Psoas muscle (tissue), 8 donors: ENCODE results near the gene HSBP1L1. TPM values are rescaled to one million over a fixed set of nuclear protein-coding genes. Genes with fewer than 3 reads are reported as not detected.
"Not testable (repeated sequence)": the region's sequence is repeated elsewhere in the genome, so short reads cannot be mapped to it uniquely, and the experiment has no call there.

Experiments
- ATAC-seq, 4 donors: fragments of 200-7000 bp; cut with Tn5 transposase; one replicate each; pipeline ENCODE4 v1.9.1; 2020; ENCODE audit warnings: moderate library complexity in 3 of 4, mild to moderate bottlenecking in 2 of 4
- DNase-seq, 2 donors: peaks; one replicate each; pipeline ENCODE4 v3.0.0-alpha.2; 2020
- H3K27ac ChIP-seq: fragments of 200-600 bp; one replicate; pipeline ENCODE4 v1.8.0; 2022
- H3K27me3 ChIP-seq, 3 donors: fragments of 200-600 bp in 1 of 3; one replicate each; pipeline versions ENCODE4 v1.6.1 to v1.8.0; 2013 to 2022; ENCODE audit warnings: low read length in 2 of 3, mild to moderate bottlenecking in 2 of 3, moderate library complexity in 1 of 3; ENCODE audit not compliant: insufficient read depth in 3 of 3
- H3K36me3 ChIP-seq, 2 donors: fragments of 200-600 bp in 1 of 2; one replicate each; pipeline versions ENCODE4 v1.6.1 to v1.8.0; 2013 to 2022; ENCODE audit warnings: low read depth in 1 of 2, mild to moderate bottlenecking in 1 of 2, moderate library complexity in 1 of 2; ENCODE audit not compliant: insufficient read depth in 1 of 2
- H3K4me1 ChIP-seq: fragments of 200-600 bp; one replicate; pipeline ENCODE4 v1.8.0; 2022
- H3K4me3 ChIP-seq: fragments of 200-600 bp; one replicate; pipeline ENCODE4 v1.8.0; 2022; ENCODE audit warnings: mild to moderate bottlenecking
- H3K9me3 ChIP-seq: fragments of 200-600 bp; one replicate; pipeline ENCODE4 v1.8.0; 2022
- CTCF ChIP-seq: fragments of 200-600 bp; IDR thresholded peaks from one replicate; pipeline ENCODE4 v1.8.0; 2022; ENCODE audit warnings: antibody characterized with exemption
- WGBS, 3 donors: extraction: QIAGEN DNeasy Blood & Tissue Kit; methylation state at CpG; one replicate each; pipeline versions ENCODE4 v1.1.6 to v1.1.7; 2013; 5-methylcytosine and 5-hydroxymethylcytosine counted together
- intact Hi-C, 2 donors: fragments of 100-400 bp; cut with DNase I; formaldehyde crosslinking; loops; one replicate each; pipeline versions ENCODE4 v1.11.0 to v1.14.2; 2022
- polyA plus RNA-seq, 3 donors: library from polyadenylated mRNA; stranded (reverse); fragments of 200-250 nt; gene quantifications; one replicate each; pipeline ENCODE4 v1.2.3, GENCODE V29; 2013
- total RNA-seq, 4 donors: library from RNA; stranded (reverse); fragmentation: NEBNext Ultra II Directional in 2 of 4; extraction: Animal tissue kit (Norgen Biotek cat#: 25700) in 2 of 4; gene quantifications; one replicate each; pipeline versions ENCODE4 v1.2.1 to v1.2.4, GENCODE V29; 2021 to 2023
- donor health status: healthy with polysubstance abuse.
- donor health status: DM: no; HTN: no; CAD: no; lungs with moderate emphysema.
- donor health status: Bipolar disorder and iron deficiency.
- donor health status: healthy.
- donor health status: DM: yes; HTN: yes; CAD: no.
- donor health status: DM: no; HTN: no; CAD: no.
- donor health status: DM: no; HTN: no; CAD: no.
- donor health status: DM: yes; HTN: yes; CAD: no.

The HSBP1L1 gene
- total and polyA plus RNA-seq, 7 donors = 2.5 to 11.9 (median 8.7) TPM

GRCh38 chr18:79956276-79956675, 8.2 kb upstream of the HSBP1L1 start:
- intact Hi-C loops = no loop called here
- Histone ChIP-seq H3K4me1 (no peaks in the 10 kb centered on the region), H3K27ac (no peak overlapping the region), H3K27me3 (no peaks in the 10 kb centered on the region), H3K9me3 (no peaks in the 10 kb centered on the region), H3K36me3 (no peaks in the 10 kb centered on the region), H3K4me3 (no peak overlapping the region)
- 84 to 89% (median 84%) methylated on average over 2 of the region's 2 CpGs for WGBS, 3 donors
- no peak for ATAC-seq
- no peak for DNase-seq
- TF ChIP-seq CTCF = no peak

- TF ChIP-seq CTCF = no peak
- WGBS, 3 donors = 98 to 99% (median 99%) methylated on average over 2 of the region's 2 CpGs
- intact Hi-C loops = no loop called here
Measured at GRCh38 chr18:79958981-79959380, 5.5 kb upstream of the HSBP1L1 start.

GRCh38 chr18:79960161-79960801, 4.2 kb upstream of the HSBP1L1 start:
- intact Hi-C loops, H3K4me1 ChIP-seq, H3K4me3 ChIP-seq, H3K9me3 ChIP-seq, DNase-seq, ATAC-seq, H3K36me3 ChIP-seq, H3K27ac ChIP-seq, H3K27me3 ChIP-seq: not testable (repeated sequence)
- WGBS, 3 donors = 36 to 42% (median 38%) methylated on average over 12 of the region's 12 CpGs

More at GRCh38 chr18:79958981-79959380, 5.5 kb upstream of the HSBP1L1 start:
- no peak for ATAC-seq
- Histone ChIP-seq H3K4me3 (no peak overlapping the region), H3K27ac (no peak overlapping the region), H3K27me3 (no peaks in the 10 kb centered on the region), H3K36me3 (no peaks in the 10 kb centered on the region), H3K4me1 (no peaks in the 10 kb centered on the region), H3K9me3 (no peaks in the 10 kb centered on the region)
- no peak for DNase-seq

GRCh38 chr18:79960921-79961526, 3.4 kb upstream of the HSBP1L1 start:
- H3K27ac ChIP-seq = no peak overlapping the region
- intact Hi-C loops = no loop called here
- 83 to 86% (median 85%) methylated on average over 16 of the region's 16 CpGs for WGBS, 3 donors
- no peak for ATAC-seq
- no peak for TF ChIP-seq CTCF
- H3K27me3 ChIP-seq = no peaks in the 10 kb centered on the region
- H3K36me3 ChIP-seq = no peaks in the 10 kb centered on the region
- no peaks in the 10 kb centered on the region for H3K9me3 ChIP-seq
- no peak for DNase-seq
- no peak overlapping the region for H3K4me3 ChIP-seq
- peaks cover 8% of the 10 kb centered on the region for H3K4me1 ChIP-seq

GRCh38 chr18:79961527-79962291, 2.7 kb upstream of the HSBP1L1 start:
- intact Hi-C loops = no loop called here
- Histone ChIP-seq H3K27me3 (no peaks in the 10 kb centered on the region), H3K4me3 (no peak overlapping the region), H3K9me3 (no peaks in the 10 kb centered on the region), H3K36me3 (no peaks in the 10 kb centered on the region), H3K27ac (no peak overlapping the region), H3K4me1 (peaks cover 8% of the 10 kb centered on the region)
- DNase-seq = no peak
- ATAC-seq = no peak
- no peak for TF ChIP-seq CTCF
- WGBS, 3 donors = 66 to 82% (median 72%) methylated on average over 28 to 29 of the region's 29 CpGs
